Activated CD4-positive, CD25-positive, alpha-beta regulatory T cell treated with anti-CD3 and anti-CD28 coated beads, Interleukin-2, amount 50 U/mL, for 16 hours (primary cell): ENCODE measurements around the gene ARHGEF11.
"Not testable (repeated sequence)": the region's sequence is repeated elsewhere in the genome, so short reads cannot be mapped to it uniquely, and the experiment has no call there.

ENCODE experiments used
- DNase-seq: peaks from one replicate; pipeline ENCODE4 v3.0.0-alpha.2; 2020; ENCODE audit warnings: low read depth, low spot score

The ARHGEF11 gene

DNA sequence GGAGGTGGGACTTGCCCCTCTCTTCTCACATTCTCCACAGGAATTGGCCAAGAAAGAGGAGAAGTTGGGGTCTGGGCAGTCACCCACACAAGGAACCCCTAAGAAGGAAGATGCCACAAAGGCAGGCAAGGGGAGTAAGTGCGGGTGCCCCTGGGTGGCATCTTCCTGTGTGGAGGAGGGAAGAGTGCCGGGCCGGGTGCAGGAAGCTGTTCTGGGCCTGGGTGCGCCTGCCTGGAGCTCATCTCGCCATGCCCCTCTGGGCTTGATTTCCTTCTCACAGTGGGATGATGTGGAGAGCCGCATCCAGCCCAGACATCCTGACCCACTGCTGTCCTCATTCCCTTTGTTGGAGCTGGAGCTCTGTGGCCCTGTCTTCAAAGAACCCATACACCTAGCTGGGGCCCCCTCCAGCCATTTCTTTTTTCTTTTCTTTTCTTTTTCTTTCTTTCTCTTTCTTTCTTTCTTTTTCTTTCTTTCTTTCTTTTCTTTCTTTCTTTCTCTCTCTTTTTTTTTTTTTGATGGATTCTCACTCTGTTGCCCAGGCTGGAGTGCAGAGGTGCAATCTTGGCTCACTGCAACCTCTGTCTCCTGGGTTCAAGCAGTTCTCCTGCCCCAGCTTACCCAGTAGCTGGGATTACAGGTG is 115.8 kb downstream of the ARHGEF11 start:
- no peak for DNase-seq

DNA sequence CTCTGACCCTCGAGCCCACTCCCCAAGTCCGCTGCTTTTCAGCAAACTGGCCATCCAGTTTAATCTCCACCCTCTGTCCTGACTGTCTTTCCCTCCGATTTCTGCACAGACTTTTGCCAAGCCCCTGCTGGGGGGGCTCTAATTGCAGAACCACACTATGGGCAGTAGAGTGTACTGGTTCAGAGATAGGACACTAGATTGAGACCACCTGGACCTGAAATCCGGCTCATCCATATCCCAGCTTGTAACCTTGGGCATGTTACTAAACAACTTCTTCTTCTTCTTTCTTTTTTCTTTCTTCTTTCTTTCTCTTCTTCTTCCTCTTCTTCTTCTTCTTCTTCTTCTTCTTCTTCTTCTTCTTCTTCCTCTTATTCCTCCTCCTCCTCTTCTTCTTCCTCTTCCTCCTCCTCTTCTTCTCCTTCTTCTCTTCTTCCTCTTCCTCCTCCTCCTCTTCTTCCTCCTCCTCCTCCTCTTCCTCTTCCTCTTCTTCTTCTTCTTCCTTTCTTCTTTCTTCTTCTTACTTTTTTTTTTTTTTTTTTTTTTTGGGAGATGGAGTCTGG is 117.4 kb downstream of the ARHGEF11 start:
- DNase-seq, result no peak

DNA sequence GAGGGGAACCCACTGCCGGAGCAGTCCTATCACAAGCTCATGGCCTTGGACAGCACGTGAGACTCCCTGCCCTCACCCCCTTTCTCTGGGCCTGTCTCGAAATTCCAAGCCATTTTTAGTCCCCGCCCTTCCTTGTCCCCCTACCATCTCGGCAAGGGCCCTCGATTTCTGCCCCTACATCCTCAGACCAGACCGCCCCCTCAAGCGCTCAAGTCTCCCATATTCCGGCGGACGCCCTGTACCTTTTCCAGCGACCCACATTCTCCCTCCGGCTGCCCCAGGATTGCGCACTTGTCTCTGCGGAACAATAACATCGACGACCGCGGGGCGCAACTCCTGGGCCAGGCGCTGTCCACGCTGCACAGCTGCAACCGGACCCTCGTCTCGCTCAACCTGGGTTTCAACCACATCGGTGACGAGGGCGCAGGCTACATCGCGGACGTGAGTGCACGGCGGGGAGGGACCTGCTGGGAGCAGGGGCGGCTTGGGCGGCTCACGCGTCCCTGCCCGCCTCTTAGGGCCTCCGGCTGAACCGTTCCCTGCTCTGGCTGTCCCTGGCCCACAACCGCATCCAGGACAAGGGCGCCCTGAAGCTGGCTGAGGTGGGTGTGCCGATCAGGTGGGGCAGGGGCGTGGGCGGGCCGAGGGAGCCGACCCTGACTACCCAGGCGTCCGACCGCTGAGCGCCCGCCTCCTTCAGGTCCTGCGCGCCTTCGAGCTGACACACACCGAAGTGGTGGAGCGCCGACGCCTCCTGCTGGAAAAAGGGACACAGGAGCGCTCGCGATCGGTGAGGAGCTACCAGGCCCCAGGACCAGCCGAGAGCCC is 118.1 kb downstream of the ARHGEF11 start:
- DNase-seq, result peak; percentile 10

DNA sequence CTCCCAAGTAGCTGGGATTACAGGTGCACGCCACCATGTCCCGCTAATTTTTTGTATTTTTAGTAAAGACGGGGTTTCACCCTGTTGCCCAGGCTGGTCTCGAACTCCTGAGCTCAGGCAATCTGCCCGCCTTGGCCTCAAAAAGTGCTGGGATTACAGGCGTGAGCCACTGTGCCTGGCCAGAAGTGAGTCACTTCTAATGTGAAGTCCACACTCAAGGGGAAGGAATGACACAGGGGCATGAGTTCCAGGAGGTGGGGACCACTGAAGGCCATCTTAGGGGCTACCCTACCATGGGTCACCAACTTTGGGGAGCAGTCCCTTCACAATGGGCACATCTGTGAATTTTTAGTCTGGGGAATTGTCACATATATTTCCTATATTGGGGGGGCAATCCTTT is 118.8 kb downstream of the ARHGEF11 start:
- not testable (repeated sequence) for DNase-seq

DNA sequence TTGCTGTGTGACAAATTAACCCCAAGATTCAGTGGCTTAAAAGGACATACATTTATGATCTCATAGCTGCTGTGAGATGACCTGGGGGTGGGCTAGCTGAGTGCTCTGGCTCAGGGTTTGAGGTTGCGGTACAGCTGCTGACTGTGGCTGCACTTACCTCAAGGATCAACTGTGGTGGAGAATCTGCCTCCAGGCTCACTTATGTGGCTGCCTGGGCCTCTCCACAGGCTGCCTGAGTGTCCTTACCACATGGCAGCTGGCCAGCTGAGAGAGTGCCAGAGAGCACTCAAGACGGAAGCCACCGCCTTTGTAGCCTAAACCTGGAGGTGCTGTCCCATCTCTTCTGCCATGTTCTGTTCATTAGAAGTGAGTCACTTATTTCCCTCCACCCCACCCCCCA is 119.4 kb downstream of the ARHGEF11 start:
- DNase-seq, result no peak

DNA sequence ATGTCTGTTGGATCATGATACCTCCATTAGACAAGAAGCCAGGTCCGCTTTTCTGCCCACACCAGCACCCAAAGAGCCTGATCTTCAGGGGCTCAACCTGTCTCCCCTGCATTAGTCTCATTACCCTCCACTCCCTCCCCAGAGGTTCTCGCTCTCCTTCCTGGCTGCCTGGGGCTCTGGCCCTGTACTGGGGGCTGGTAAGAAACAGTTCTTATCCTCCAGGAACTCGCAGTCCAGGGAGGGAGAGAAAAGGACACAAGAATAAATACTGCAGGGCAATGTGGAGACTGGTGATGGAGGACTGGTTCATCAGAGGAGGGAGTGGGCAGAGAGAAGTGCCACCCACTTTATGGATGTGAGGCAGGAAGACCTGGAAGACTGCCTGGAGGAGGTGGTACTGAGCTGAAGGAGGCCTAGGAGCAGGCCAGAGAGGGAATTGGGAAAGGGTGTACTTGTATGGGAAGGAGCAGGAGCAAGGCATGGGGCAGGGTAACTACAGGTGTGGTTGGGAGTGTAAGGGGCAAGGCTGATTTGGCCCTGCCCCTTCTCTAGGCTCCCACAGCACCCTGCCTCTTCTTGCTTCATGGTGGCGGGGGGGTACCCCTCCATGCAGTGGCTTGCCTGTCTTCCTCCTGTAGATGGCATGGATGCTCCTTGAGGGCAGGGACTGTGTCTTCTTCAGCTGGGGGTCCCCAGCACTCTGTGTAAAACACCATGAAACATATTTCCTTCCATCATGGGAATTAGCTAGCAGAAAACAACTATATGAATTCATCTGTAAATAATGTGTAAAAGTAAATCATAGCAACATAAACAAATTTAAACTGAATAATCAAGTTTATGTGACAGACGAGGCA is 120.2 kb downstream of the ARHGEF11 start:
- DNase-seq, result no peak

- DNase-seq, result no peak
These were observed 120.9 kb downstream of the ARHGEF11 start for GRCh38 chr1:156924478-156925153.

DNA sequence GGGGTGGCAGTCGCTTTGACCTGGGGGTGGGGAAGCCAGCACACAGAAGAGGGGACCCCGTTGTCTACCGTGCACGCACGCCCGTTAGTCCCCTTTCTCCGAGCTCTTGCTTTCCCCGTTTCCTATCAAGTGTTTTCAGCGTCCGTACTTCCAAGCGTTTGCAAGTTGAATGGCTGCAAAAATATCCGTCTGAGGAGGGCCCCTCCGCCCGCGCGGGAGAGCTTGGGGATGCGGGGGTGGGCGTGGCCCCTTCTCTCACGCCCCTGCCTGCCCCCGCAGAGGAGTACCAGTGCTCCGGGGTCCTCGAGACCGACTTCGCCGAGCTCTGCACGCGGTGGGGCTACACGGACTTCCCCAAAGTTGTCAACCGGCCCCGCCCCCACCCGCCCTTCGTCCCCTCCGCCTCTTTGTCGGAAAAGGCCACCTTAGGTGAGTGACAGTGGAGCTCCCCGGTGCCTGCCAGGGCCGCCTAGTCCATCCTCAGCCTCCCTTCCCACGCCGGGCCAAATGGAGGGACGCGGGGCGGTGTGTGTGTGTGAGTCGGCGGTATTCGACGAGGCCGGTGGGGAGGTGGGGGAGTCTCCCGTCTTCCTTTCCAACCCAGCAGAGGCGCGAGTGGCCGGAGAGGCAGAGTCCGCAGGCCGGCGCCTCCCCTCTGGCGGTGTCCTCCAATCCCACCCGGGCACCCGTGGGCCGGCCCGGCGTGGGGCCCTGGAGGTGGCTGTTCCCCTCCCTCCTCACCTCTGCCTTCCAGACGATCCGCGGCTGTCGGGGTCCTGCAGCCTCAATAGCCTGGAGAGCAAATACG is 121.7 kb downstream of the ARHGEF11 start:
- no peak for DNase-seq

GRCh38 chr1:156922986-156923669 is 122.4 kb downstream of the ARHGEF11 start:
- DNase-seq, result no peak

- no peak for DNase-seq
These were observed 124.5 kb downstream of the ARHGEF11 start for GRCh38 chr1:156921053-156921529.

- DNase-seq, result no peak
These were observed 125.1 kb downstream of the ARHGEF11 start, which contains the start of gene LRRC71 for GRCh38 chr1:156920233-156921052. Gene LRRC71, plus strand, starts transcription at chr1:156920632. Its CDS starts 172 bp downstream, at chr1:156920804.

DNA sequence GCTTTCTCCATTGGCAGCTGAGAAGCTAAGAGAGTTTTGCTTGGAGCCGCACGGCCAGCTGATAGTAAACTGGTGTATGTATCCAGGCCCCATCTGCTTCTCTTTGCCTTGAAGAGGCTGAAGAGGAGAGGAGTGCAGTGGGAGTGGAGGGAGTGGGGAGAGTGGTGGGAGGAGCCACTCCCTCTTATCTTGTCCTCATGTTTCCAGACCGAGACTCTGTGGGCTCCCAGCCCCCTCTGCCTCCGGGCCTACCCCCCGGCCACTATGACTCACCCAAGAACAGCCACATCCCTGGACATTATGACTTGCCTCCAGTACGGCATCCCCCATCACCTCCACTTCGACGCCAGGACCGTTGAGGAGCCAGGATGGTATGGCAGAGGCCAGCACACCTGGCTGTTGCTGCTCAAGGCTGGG is 131.1 kb downstream of the ARHGEF11 start:
- no peak for DNase-seq

DNA sequence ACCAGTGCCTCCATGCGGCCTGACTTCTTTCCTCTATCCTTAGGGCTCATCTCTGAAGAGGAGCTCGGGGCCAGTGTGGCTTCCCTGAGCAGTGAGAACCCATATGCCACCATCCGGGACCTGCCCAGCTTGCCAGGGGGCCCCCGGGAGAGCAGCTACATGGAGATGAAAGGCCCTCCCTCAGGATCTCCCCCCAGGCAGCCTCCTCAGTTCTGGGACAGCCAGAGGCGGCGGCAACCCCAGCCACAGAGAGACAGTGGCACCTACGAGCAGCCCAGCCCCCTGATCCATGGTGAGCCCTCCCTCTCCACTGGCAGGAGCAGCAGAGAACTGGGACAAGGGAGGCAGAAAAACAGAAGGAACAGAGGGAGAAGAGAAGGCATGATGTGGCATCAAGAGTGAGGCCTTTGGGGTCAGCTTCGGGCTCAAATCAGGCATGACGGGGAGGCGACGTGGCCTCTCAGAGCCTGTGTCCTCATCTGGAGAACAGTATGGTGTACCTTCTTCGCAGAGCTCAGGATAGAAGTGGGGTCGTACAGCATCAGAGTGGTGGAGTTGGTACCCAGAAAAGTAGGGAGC is 131.6 kb downstream of the ARHGEF11 start:
- no peak for DNase-seq

- no peak for DNase-seq
These were observed 132.4 kb downstream of the ARHGEF11 start for GRCh38 chr1:156912861-156913808.

GRCh38 chr1:156912310-156912709 is 133.2 kb downstream of the ARHGEF11 start:
- DNase-seq, result no peak

DNA sequence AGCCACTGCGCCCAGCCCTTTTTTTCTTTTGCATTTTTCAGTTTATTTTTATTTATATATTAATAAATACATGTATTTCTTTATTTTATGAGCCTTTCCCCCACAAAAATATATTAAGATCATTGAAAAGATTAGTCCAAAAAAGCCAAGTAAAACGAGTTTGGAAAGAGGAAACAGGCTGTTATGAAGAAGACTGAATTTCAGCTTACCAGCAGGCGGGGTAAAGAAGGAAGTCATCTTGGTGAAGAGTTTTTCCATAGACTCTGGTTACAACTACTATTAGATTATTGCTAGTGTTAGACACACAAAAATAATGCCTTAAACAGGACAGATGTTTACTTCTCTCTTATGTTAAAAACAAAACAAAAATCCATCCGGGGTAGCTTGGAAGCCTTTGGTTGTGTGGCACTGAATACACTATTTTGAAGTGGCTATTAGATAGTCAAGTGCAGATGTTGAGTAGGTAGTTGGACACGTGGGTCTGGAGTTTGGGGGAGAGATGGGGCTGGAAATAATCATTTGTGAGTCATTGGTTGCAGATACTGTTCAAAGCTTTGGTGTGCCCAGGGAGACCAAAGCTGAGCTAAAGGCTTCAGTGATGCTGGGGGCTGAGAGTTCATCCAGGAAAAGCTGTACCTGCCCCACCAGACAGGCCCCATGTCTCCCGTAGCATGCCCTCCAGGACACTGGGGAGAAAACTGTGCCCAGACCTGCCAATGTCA is 133.8 kb downstream of the ARHGEF11 start:
- DNase-seq, result no peak
